ENCODE data around the gene MAML3.

Gene MAML3

GRCh38 chr4:139738846-139739613 is 415.0 kb downstream of the MAML3 start:
- DNase-seq, result no peak

GRCh38 chr4:139736661-139737060 is 417.3 kb downstream of the MAML3 start:
- no peak for DNase-seq

GRCh38 chr4:139736274-139736660 is 417.7 kb downstream of the MAML3 start:
- no peak for DNase-seq

- no peak for DNase-seq
Measured at GRCh38 chr4:139735381-139736273, 418.4 kb downstream of the MAML3 start.

- DNase-seq, result peak; percentile 49
Measured at GRCh38 chr4:139734875-139735380, 419.1 kb downstream of the MAML3 start.

GRCh38 chr4:139734201-139734874 is 419.6 kb downstream of the MAML3 start:
- DNase-seq, result peak; percentile 37

GRCh38 chr4:139732991-139733570 is 420.9 kb downstream of the MAML3 start:
- DNase-seq, result no peak

GRCh38 chr4:139728840-139729239 is 425.1 kb downstream of the MAML3 start:
- no peak for DNase-seq

- no peak for DNase-seq
Measured at GRCh38 chr4:139728146-139728545, 425.8 kb downstream of the MAML3 start.

GRCh38 chr4:139726615-139727014 is 427.4 kb downstream of the MAML3 start:
- no peak for DNase-seq

- DNase-seq, result peak; percentile 7
Measured at GRCh38 chr4:139725236-139725635, 428.7 kb downstream of the MAML3 start.

- no peak for DNase-seq
Measured at GRCh38 chr4:139721789-139722188, 432.2 kb downstream of the MAML3 start.

- DNase-seq, result no peak
Measured at GRCh38 chr4:139720806-139721205, 433.2 kb downstream of the MAML3 start.

- DNase-seq, result no peak
Measured at GRCh38 chr4:139719381-139720101, 434.4 kb downstream of the MAML3 start.

GRCh38 chr4:139718833-139719232 is 435.2 kb downstream of the MAML3 start:
- no peak for DNase-seq

GRCh38 chr4:139718358-139718757 is 435.6 kb downstream of the MAML3 start:
- no peak for DNase-seq

- no peak for DNase-seq
Measured at GRCh38 chr4:139715746-139716391, 438.1 kb downstream of the MAML3 start.

GRCh38 chr4:139712882-139713281 is 441.1 kb downstream of the MAML3 start:
- DNase-seq, result no peak

- no peak for DNase-seq
Measured at GRCh38 chr4:139711461-139711860, 442.5 kb downstream of the MAML3 start.

GRCh38 chr4:139710073-139710472 is 443.9 kb downstream of the MAML3 start:
- DNase-seq, result no peak

- no peak for DNase-seq
Measured at GRCh38 chr4:139709660-139710059, 444.3 kb downstream of the MAML3 start.
